HepG2 (cell line): ENCODE measurements around the gene PEAK1. TPM values are rescaled to one million over a fixed set of nuclear protein-coding genes. Genes with fewer than 3 reads are reported as not detected.

ENCODE experiments used
- AKNA ChIP-seq: sonication (generic); formaldehyde crosslinking; IDR thresholded peaks from 2 replicates; pipeline ENCODE4 v1.4.0; 2020; ENCODE audit warnings: missing genetic modification reagents, borderline replicate concordance
- DMAP1 ChIP-seq: IDR thresholded peaks from 2 replicates; pipeline ENCODE4 v1.6.1; 2016
- HIVEP1 ChIP-seq: sonication (generic); formaldehyde crosslinking; IDR thresholded peaks from 2 replicates; pipeline ENCODE4 v1.4.0; 2020; ENCODE audit warnings: mild to moderate bottlenecking, missing genetic modification reagents
- ISX ChIP-seq: sonication (generic); formaldehyde crosslinking; conservative IDR thresholded peaks from 2 replicates; pipeline ENCODE4 v1.5.0; 2020; ENCODE audit warnings: missing genetic modification reagents
- KDM2A ChIP-seq: sonication (generic); formaldehyde crosslinking; IDR thresholded peaks from 2 replicates; pipeline ENCODE4 v1.4.0; 2020; ENCODE audit warnings: low read depth, missing genetic modification reagents, borderline replicate concordance
- MAZ ChIP-seq, 2 experiments: sonication (generic) in 1 of 2; formaldehyde crosslinking in 1 of 2; IDR thresholded peaks; 2 replicates each; pipeline versions ENCODE4 v1.5.0 to v1.6.1; 2012 to 2020; ENCODE audit warnings: low read depth in 2 of 2, mild to moderate bottlenecking in 2 of 2, borderline replicate concordance in 1 of 2, improper control_type of control experiment in 1 of 2, low read length in 1 of 2, missing genetic modification reagents in 1 of 2, moderate library complexity in 1 of 2
- PATZ1 ChIP-seq: sonication (generic); formaldehyde crosslinking; IDR thresholded peaks from 2 replicates; pipeline ENCODE4 v1.4.0; 2020; ENCODE audit warnings: missing genetic modification reagents
- SAP130 ChIP-seq: IDR thresholded peaks from 2 replicates; pipeline ENCODE4 v1.6.1; 2016; ENCODE audit warnings: low read depth
- SPEN ChIP-seq: sonication (generic); formaldehyde crosslinking; IDR thresholded peaks from 2 replicates; pipeline ENCODE4 v1.5.1; 2020; ENCODE audit warnings: low read depth, mild to moderate bottlenecking, missing genetic modification reagents
- UBTF ChIP-seq: sonication (generic); formaldehyde crosslinking; IDR thresholded peaks from 2 replicates; pipeline ENCODE4 v1.4.0; 2020; ENCODE audit warnings: mild to moderate bottlenecking, missing genetic modification reagents
- YEATS4 ChIP-seq: sonication (generic); formaldehyde crosslinking; IDR thresholded peaks from 2 replicates; pipeline ENCODE4 v1.4.0; 2020; ENCODE audit warnings: missing genetic modification reagents, borderline replicate concordance
- ZBTB2 ChIP-seq: sonication (generic); formaldehyde crosslinking; IDR thresholded peaks from 2 replicates; pipeline ENCODE4 v1.8.0; 2022; ENCODE audit warnings: low read depth, missing genetic modification reagents
- ZNF713 ChIP-seq: sonication (generic); formaldehyde crosslinking; IDR thresholded peaks from 2 replicates; pipeline ENCODE4 v1.4.0; 2020; ENCODE audit warnings: mild to moderate bottlenecking, missing genetic modification reagents
- ZNF777 ChIP-seq: sonication (generic); formaldehyde crosslinking; IDR thresholded peaks from 2 replicates; pipeline ENCODE4 v1.4.0; 2020; ENCODE audit warnings: missing genetic modification reagents
- ZNF83 ChIP-seq: sonication (generic); formaldehyde crosslinking; IDR thresholded peaks from 2 replicates; pipeline ENCODE4 v1.4.0; 2020; ENCODE audit warnings: missing genetic modification reagents, mild to moderate bottlenecking, borderline replicate concordance
- ZNF878 ChIP-seq: sonication (generic); formaldehyde crosslinking; IDR thresholded peaks from 2 replicates; pipeline ENCODE4 v1.8.1; 2023; ENCODE audit warnings: mild to moderate bottlenecking, missing genetic modification reagents, moderate library complexity
- ZSCAN29 ChIP-seq: sonication (generic); formaldehyde crosslinking; conservative IDR thresholded peaks from 2 replicates; pipeline ENCODE4 v1.4.0; 2020; ENCODE audit warnings: mild to moderate bottlenecking, missing genetic modification reagents
- polyA plus RNA-seq, 8 experiments: library from polyadenylated mRNA; depleted of rRNA in 3 of 8; stranded (reverse) in 7 of 8; unstranded in 1 of 8; fragments of >200 nt; fragmentation: Illumina TruSeq in 4 of 8; extraction: Trizol in 4 of 8; gene quantifications; 2 replicates each; pipeline versions ENCODE4 v1.2.1 to v1.2.3, GENCODE V29; 2011 to 2016; ENCODE audit warnings: low read depth in 4 of 8, missing spikeins in 1 of 8, mixed read lengths in 1 of 8; ENCODE audit not compliant: insufficient read depth in 1 of 8
- total RNA-seq, 5 experiments: library from RNA; depleted of rRNA; stranded (reverse); fragments of >200 nt; fragmentation: Illumina TruSeq; extraction: Trizol; gene quantifications; 2 replicates each; pipeline ENCODE4 v1.2.3, GENCODE V29; 2016; ENCODE audit warnings: low read depth in 1 of 5

The PEAK1 gene
- total and polyA plus RNA-seq, 2 of the 13 experiments (the other 11 are each of a cell fraction or from before 2014, with no cell fraction given), result 6.0 to 6.6 TPM

- TF ChIP-seq HIVEP1 (CRISPR knock-in tag) (0 out of 2 replicates have a peak, but pooled peaks have one; percentile 31), KDM2A (CRISPR knock-in tag) (peak; percentile 51), MAZ (IDR thresholded peaks at IDR 0.05; ENCODE audit: borderline replicate concordance, low read depth, low read length) (0 out of 2 replicates have a peak, but pooled peaks have one; percentile 15), MAZ (CRISPR knock-in tag; IDR thresholded peaks at IDR 0.05; ENCODE audit: low read depth) (peak; percentile 33; the same call in 1 of the 2 replicates), SPEN (peak; percentile 19; the same call in 1 of the 2 replicates), YEATS4 (CRISPR knock-in tag) (peak; percentile 64; the same call in 1 of the 2 replicates), ZNF878 (CRISPR knock-in tag) (no peak), SAP130 (CRISPR knock-in tag) (0 out of 2 replicates have a peak, but pooled peaks have one; percentile 37), PATZ1 (CRISPR knock-in tag) (peak; percentile 91), ZNF713 (CRISPR knock-in tag) (no peak), DMAP1 (CRISPR knock-in tag) (no peak), ZBTB2 (CRISPR knock-in tag) (peak; percentile 56; the same call in 1 of the 2 replicates), UBTF (CRISPR knock-in tag) (peak; percentile 55), ZNF83 (no peak), AKNA (CRISPR knock-in tag) (no peak), ZSCAN29 (no peak), ISX (CRISPR knock-in tag) (no peak), ZNF777 (0 out of 2 replicates have a peak, but pooled peaks have one; percentile 89)
Measured at GRCh38 chr15:77418966-77419835, 703 bp downstream of the PEAK1 start (continued).
